Heart left ventricle (tissue), 13 donors: Measurements from ENCODE around the gene SMC1B.

Source experiments
- CTCF ChIP-seq, 12 donors: fragments of 200-600 bp; sonication (generic) in 4 of 12; IDR thresholded peaks; one replicate each; pipeline versions ENCODE4 v1.5.0 to v1.8.0; 2018 to 2022; ENCODE audit warnings: antibody characterized with exemption in 12 of 12, mild to moderate bottlenecking in 5 of 12
- POLR2A ChIP-seq, 2 donors: fragments of 450-650 bp; IDR thresholded peaks; one replicate each; pipeline ENCODE4 v1.6.1; 2017; ENCODE audit warnings: antibody characterized with exemption in 2 of 2, mild to moderate bottlenecking in 2 of 2, moderate library complexity in 2 of 2
- donor health status: ischemic (EF 13 %, LVEDD 7.1; RV severe dilation, severe dysfunction).
- donor health status: DM: no; HTN: yes; CAD: no.
- donor health status: DM: no; HTN: no; CAD: no.
- donor health status: ischemic (EF 25% LVEDD 6.9; RV normal size, moderate dysfunction).
- donor health status: ischemic (EF 25% LVEDD 5.7; RV mildly dilated, moderate dysfunction).
- donor health status: ischemic (EF 35%, LVEDD 5.7; RV mildly dilated, moderate dysfunction).
- donor health status: nonischemic (EF 11% LVEDD 7.7; RV severe dilation, severe dysfunction).
- donor health status: DM: yes; HTN: yes; CAD: no.
- donor health status: PGD.
- donor health status: ischemic (EF 29% LVEDD 5.4; RV normal size, mild dysfunction).
- donor health status: nonischemic (EF 23%, LVEDD 6.1; RV moderate dilation, normal function).

GRCh38 chr22:45298934-45299505 lies 114.4 kb downstream of the SMC1B start:
- no peak for TF ChIP-seq CTCF (IDR thresholded peaks at IDR 0.05)
- TF ChIP-seq POLR2A (IDR thresholded peaks at IDR 0.05): no peak
